Measurements from ENCODE around the gene XDH.

Gene XDH

DNA sequence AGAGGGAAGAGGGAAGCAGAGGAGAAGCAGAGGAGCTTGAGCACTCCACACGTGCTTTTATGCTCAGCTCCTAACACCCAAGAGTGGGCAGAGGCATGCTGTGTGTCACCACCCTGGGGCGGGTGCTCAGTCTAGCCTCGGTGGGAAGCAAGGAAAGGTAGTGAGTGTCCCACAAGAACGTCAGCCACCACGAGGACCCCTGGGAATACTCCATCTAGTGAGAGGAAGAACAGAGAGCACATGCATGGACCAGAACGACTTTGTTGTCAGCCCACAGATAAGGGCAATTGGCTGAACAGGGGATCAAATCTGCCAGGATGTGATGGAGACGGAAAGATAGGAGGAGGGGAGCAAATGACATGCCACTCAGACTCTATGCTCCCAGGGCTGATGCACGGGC is 83.4 kb downstream of the XDH start:
- no peak for DNase-seq (ENCODE audit: low read depth)

DNA sequence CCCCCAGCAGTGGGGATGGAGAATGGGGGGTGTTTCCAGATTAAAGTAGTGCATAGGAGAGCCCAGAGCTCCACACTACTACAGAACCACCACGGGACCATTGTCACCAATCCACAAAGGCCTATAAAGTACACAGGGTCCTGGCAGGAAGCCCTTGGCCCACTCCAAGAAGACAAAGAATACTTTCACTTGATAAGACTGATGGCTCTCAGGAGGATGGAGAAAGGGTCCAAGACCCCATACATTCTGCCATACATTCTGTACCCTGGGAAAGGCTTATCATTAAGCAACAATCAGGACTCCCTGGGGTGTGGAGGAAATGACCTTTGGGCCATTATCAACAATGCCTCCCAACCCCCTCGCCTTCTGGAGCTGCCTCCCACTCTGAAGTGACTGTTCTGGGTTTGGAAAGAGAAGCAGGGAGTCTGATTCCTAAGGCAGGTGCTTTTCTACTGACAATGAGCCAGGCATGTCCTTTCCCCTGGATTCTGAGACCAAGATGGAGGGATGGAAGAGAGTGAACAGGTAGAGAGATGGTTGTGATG is 85.4 kb downstream of the XDH start:
- DNase-seq (ENCODE audit: low read depth), result no peak

DNA sequence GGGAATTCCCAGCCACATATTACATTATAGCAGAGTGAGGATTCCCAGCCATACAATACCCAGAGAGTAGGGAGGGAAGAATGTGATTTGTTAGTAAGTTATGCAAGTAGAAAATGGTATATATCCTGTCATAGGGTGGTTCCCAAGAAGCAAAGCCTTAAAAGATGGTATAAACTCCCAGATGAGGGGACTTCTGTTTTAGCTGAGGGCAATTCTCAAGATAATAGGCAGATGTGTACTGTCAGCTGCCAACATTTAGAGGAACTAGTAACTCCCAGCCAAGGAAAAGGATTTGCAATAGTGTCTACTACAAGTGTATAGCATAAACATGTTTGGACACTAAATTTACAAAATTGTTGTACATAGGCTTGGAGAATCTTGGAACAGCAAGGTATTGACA is 86.5 kb downstream of the XDH start:
- DNase-seq (ENCODE audit: low read depth), result no peak

DNA sequence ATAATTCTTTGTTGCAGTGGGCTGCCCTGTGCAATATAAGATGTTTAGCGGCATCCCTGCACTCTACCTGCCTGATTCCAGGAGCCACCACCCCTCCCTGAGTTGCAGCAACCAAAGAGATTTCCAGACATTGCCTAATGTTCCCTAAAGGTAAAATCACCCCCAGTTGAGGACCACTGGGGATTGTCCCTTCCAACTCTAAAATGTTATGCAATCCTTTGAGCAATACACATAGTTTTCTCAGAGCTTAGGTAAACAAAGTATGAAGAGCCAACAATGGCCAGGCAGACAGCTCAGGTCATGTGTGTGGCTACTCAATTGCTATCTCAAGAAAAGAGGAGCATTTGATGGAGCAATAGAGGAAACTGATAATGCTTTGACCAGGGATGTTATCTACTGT is 87.0 kb downstream of the XDH start:
- DNase-seq (ENCODE audit: low read depth), result no peak

DNA sequence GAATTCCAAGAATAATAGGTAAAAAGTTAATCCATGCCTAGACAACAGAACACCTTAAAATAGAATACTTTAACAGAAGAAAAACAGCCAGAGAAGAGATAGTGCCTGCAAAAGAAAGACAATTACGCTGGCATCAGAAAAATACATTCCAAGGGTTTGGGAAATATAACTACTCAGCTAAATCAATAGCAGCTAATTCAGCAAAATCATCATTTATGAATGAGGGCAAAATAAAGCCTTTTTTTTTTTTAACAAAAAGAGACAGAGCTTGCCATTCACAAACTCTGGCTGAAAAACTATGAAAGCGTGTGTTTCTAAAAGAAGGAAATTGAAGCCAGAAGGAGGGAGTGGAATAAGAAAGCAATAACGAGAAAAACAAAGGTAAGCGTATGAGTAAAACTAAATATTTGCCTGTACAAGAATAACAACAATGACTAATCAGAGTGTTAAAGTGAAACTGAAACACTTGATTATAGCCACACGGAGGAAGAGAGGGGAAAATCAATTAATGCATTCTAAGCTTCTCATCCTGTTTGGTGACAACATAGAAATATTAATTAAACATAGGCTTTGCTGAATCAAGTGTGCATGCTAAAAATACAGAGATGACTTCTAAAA is 90.4 kb downstream of the XDH start:
- DNase-seq (ENCODE audit: low read depth), result no peak

DNA sequence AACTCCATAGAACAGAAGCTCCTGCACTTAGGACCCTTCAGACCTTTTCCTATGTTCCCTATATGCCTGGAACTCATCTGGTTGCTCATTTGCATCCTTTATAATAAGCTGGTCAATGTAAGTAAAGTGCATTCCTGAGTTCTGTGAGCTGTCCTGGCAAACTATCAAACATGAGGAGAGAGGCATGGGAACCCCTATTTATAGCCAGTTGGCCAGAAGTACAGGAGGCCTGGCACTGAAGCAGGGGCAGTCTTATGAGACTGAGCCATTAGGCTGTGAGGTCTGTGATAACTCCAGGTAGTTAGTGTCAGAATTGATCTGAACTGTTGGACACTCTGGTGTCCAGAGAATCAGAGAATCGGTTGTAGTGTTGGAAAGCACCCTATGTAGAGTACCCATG is 92.2 kb downstream of the XDH start:
- no peak for DNase-seq (ENCODE audit: low read depth)

DNA sequence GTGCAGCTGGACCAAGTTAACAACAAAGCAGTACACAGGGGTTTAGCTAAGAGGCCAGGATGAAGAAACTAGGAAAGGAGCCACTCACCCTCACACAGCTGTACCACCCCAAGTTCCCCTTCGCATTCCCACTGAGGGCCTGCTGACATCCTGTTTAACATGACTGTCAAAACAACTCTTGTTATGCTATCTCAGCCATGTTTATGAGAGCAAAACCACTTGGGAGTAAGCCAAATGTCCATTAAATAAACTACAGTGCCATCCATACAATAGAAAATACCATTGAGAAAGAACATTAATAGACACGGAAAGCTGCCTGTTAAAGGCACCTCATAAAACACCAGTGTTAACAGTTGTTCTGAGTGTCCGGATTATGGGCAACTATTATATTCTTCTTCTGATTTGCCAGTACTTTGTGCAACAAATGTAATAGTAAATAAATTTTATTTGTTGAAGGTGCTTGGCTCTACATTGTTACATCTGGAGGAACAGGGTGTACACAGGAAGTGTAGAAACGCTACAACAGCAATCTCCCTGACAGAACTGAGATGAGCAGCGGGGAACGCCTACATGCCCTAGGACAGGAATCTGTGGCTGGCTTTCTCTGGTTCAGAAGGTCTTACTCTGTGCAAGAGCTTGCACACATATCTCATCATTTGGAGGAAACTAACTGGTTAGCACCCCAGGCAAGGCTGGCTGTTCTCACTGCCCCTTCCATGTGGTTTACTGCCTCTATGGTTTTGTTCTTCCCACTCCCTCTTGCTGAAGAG is 95.0 kb downstream of the XDH start:
- DNase-seq (ENCODE audit: low read depth), result peak; percentile 63

DNA sequence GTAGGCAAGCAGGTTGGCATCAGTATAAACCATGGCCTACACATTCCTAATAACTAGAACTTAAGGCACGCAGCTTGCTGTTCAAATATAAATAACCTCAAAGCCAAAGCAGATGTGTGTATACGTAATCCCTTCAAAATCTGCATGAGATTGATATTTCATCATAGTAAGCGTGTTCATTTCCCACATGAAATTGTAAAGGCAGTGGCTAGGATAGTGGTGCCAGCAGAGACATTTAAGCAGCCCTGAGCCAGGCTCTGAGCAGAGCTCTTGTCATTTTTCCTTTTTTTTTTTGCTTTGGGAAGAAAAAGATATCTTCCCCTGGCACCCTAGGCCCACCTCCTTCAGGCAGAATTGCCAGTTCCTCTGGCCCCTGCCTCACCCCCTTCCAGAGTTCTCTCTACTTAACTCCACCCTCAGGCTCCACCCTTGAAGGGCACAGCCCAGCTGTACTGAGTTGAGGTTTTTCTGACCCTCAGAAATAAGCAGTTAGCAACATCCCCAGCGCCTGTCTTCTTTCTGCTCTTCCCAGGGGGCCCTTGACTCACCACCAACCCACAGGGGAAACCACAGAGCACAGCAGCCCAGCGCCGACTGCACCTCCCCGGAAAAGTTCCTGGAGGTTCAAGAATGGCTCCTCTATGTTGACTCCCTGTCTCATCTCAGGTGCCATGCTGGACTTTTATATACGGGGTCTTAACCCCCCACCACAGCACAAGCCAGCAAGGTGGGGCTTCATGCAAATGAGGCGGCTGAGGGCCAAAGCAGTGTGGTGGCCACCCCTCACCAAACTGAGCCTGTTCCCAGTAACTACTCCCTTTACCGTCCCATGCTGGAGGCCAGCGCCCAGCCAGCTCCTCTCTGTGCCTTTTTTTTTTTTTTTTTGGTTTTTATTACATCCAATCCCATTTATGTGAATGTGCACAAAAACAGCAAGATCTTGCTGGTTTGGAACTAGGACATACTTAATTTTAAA is 95.9 kb downstream of the XDH start:
- DNase-seq (ENCODE audit: low read depth), result peak; percentile 75

DNA sequence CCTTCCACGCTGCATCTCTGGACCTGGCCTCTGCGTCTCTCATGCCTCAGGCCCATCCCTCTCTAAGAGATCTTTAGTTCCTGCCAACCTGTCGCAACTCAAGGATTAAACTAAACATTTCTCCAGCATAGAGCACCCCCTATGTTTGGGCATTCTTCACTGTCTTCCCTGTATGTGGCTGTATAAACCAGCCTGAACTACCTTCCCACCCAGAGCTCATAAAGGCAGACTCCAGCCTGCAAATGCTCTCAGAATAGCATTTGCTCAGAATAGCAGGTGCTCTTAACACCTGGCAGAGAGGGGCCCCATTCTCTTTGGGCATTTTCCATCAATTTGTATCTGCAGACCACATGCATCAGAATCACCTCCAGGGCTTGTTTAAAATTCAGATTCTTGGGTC is 97.1 kb downstream of the XDH start:
- no peak for DNase-seq (ENCODE audit: low read depth)

DNA sequence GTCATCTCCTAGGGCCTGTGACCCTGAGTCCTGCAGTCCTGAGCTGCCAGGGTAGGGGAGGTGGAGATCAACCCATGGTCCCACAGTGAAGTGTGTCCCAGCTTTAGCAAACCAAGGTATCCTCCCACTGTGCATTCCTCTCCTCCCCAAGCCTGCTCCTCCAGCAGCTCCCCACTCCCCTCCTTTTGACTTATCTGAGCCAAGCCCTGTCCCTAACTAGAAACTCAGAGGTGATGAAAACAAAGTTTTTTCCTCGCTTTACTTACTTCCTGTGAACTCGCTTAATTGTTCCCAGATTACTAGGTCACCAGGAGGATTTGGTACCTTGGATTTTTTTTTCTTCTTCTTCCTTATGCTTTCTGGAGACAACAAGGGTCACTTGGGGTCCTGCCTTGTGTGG is 99.8 kb downstream of the XDH start:
- no peak for DNase-seq (ENCODE audit: low read depth)

DNA sequence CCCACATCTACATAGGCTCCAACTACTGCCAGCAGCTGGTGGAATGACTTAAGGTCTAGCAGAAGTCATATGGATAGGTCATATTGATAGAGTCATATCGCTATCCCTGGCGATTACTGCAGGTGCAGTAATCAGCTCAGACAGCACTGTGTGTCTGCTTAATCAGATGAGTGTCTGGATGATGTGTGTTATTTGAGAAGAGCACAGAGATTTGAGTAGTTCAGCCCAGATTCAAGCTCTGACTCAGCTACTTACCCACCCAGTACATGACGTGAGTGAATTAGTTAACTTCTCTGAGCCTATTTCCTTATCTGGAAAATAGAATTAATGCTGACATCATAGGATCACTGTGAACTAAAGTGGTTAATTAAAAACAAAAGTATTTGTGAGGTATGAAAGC is 101.6 kb downstream of the XDH start:
- DNase-seq (ENCODE audit: low read depth), result no peak

DNA sequence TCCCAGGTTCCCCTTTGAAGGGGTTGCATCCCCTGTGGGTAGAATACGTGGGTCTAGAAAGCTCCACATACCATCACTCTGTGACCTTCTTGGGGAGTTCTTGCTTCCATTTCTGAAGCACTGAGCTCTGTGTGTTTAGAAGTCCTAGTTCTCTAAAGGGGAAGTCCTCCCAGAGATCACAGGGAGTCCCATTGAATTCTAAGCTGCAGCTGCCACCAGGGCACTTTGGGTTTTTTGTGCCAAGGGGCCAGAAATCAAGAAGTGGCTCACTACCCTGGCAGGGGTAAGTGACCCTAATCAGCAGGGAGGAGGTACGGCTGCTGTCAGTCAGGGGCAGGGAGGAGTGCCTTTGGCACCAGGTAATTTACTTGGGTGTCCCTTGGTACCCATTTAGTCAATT is 109.7 kb downstream of the XDH start:
- DNase-seq (ENCODE audit: low read depth), result no peak

DNA sequence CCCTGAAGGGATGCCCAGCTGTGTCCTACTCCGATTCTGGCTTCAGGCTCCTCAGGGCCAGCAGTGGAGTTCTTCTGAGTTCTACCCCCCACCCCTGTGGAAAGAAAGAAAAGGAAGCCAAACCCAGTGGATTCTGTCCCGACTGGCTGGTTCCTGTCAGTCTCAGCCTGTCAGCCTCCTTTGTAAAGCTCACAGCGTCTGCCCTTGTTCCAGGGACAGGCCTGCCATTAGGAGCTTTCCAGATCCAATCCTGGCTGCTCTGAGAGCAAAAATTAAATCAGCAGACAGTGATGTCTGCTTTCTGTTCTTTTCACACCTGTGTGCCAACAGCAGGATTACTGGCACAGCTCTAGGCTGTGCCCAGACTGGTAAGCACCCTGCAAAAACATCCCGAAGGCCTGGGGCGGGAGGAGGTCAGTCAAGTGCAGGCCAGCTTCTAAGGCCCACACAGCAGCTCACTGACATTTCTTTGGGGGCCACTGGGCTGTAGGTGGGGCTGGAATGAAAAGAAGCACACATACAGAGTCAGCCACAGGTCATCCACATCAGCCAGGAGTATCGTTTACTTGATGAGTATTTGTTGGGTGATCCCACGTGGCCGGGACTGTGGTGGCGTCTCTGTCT is 111.5 kb downstream of the XDH start:
- DNase-seq (ENCODE audit: low read depth), result no peak

DNA sequence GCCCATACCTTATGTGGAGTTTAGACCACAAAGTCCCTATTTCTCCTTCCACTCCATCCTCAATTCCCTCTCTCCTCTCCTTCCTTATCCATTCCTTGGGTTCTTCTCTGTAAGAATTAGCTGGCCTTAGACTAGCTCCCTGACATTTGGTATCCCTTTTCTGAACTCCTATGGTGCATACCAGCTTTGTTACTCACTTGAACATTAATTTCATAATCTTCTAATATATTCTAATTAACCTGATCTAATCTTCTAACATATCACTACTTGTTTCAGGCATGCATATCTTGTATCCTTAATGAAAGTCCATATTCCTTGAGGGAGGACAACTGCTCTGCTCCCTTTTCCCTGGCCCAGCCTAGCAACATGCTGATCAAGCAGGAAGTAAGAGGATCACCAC is 114.2 kb downstream of the XDH start:
- no peak for DNase-seq (ENCODE audit: low read depth)

DNA sequence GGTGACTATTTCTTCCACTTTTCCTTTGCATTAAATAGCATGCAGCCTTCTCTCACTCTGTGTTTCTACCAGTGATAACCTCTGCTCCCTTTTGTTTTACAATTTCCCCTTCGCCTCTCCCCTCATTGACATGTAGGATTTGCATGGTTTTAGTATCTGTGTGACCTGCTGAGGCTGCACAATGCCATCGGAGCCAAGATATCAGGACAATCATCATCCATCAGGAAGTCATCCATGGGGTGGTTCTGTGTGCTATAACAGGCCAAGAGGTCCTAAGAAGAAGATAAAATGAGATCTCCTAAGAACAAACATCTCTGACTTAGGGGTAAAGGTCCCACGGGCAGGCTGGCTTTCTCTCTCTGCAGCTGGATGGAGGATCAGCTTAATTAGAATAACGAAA is 115.0 kb downstream of the XDH start:
- DNase-seq (ENCODE audit: low read depth), result no peak

DNA sequence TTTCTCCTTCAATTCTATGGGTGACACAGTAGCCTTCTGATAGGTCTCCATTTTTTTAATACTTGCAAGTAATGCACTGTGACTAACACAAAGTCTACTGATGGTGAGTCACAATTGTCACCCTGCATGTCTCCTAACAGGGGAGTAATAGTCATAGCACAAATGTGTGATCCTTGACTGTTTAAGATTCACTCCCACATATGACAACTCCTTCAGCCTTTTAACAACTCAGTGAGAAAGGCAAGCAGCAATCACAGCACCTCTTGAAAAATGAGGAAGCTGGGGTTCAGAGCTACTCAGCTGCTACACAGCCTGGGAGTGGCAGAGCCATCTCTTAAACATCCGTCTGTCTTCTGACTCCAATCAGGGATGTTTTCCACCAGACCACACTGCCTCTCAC is 116.8 kb downstream of the XDH start:
- no peak for DNase-seq (ENCODE audit: low read depth)

DNA sequence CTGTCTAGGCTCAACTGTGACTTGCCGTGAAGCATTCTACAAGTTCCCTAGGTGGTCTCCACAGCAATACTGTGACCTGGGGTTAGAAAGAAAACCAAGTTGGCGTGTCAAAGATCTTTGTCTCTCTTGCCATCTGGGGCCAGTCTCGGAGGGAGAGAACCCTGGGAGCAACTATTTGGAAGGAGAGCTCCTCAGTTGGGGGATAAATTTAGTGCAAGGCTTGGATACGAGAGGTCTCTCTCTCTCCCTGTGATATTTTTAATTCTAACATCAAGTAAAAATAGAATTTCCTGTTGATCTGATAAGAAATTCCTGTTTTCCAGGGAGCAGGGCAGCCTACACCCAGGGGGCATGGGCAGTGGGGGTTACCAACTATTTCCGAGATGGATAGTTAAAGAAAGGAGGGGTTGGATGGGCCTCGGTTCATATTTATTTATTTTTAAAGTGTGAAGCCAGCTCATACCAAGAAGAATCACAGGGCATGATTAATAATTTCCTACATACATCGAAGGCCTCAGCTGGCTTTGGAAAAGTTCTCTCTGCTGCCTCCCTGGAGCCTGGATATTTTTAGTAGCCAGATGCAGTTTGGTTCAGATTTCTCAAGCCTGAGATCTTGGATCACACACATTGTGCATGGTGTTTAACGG is 117.8 kb downstream of the XDH start:
- no peak for DNase-seq (ENCODE audit: low read depth)

DNA sequence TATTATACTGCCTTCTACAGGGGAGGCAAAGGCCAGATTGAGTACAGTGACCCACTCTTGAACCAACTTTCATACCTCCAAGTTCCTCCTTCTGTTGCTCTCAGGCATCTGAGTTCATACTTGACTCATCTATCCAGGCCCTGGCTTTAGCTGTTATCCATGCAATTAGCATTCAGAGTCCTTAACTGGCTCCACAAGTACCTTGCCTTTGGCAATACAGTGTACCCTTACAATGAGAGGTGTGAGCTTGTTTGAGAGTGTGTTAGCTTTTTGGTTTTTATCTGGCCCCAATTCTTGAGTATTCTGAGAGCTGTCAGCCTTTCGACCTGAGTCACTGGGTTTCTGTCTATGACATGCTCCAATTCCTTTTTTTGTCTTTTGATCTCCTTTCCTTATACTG is 120.3 kb downstream of the XDH start:
- no peak for DNase-seq (ENCODE audit: low read depth)

DNA sequence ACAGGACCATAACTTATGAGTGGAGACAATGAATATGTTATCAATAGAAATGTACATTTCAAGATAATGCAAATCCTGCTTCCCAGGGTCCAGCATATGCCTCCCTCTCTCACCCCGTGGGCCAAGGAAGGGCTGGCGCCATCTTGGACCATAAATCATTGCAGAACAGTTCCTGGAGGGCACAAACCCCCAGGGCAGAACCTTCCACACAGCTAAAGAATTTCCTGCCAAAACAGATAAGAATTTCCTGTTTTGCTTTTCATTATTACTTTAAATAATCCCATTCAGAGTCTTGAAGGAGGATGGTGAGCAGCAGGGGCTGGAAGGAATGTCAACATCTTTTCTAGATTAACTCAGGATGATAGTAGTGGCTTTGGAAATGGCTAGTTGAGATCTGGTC is 126.9 kb downstream of the XDH start:
- DNase-seq (ENCODE audit: low read depth), result no peak

DNA sequence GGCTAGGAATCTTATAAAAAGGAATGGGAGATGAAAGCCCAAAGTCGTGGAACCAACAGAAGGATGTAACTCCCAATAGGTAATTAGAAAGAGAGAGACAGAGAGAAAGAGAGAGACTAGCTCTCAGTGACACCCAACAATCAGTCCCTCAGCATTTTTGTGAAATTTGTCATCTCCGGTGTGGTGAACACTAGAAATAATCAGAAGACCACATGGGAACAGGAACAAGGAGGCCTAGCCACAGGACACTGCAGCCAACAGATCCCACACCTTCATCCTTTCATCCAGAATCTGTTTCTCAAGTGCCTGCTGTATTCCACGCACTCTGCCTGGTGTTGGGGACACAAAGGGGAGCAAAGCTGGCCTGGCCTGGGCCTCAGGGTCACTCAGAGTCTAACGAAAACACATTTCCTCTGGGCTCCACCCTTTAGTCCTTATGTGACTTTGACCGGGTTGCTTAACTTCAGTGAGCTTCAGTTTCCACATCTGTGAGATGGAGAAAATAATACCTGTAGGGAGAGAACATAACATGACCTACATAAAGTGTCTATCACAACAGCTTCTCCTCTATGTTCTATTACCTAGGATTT is 127.5 kb downstream of the XDH start:
- no peak for DNase-seq (ENCODE audit: low read depth)

DNA sequence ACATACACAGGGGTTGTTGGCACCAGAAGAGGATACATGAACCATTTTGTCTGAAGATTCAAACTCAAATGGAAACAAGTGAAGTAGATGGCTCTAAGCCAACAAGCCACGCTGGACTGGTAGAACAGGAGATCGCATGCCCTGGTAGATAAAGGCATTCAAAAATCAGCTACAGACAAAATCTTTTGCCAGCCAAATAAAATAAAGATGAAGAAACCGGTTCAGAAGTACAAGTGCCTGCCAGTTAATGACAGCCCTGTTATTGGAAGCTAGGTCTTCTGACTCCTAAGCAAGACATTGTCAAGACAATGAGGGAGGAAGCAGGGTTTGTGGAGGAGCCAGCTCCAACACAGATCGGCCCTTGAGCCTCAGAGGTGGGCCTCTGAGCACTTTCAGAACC is 128.3 kb downstream of the XDH start:
- DNase-seq (ENCODE audit: low read depth), result no peak

Measured in fibroblast of the conjunctiva (primary cell).